Muscle layer of colon (tissue), 2 donors: ENCODE results near the gene SLC20A1.

ENCODE experiments used
- H3K27ac ChIP-seq: one replicate; pipeline ENCODE4 v1.7.0; 2013; ENCODE audit warnings: low read depth, mild to moderate bottlenecking, low read length, moderate library complexity
- H3K27me3 ChIP-seq, 2 donors: one replicate each; pipeline ENCODE4 v1.7.0; 2013; ENCODE audit warnings: low read length in 2 of 2, mild to moderate bottlenecking in 2 of 2; ENCODE audit not compliant: insufficient read depth in 2 of 2, control insufficient read depth in 1 of 2
- H3K36me3 ChIP-seq: one replicate; pipeline ENCODE4 v1.7.0; 2013; ENCODE audit warnings: mild to moderate bottlenecking, low read length; ENCODE audit not compliant: insufficient read depth
- H3K4me1 ChIP-seq: one replicate; pipeline ENCODE4 v1.7.0; 2013; ENCODE audit warnings: mild to moderate bottlenecking, low read length; ENCODE audit not compliant: insufficient read depth
- H3K4me3 ChIP-seq, 2 donors: one replicate each; pipeline ENCODE4 v1.7.0; 2013; ENCODE audit warnings: low read length in 2 of 2, low read depth in 1 of 2, mild to moderate bottlenecking in 1 of 2, moderate library complexity in 1 of 2
- H3K9ac ChIP-seq: one replicate; pipeline ENCODE4 v1.7.0; 2013; ENCODE audit warnings: low read length
- H3K9me3 ChIP-seq: one replicate; pipeline ENCODE4 v1.7.0; 2013; ENCODE audit warnings: mild to moderate bottlenecking, low read length
- donor health status: abdominal sarcoma.
- donor health status: Adenocarcinoma of cecum.

Gene SLC20A1

DNA sequence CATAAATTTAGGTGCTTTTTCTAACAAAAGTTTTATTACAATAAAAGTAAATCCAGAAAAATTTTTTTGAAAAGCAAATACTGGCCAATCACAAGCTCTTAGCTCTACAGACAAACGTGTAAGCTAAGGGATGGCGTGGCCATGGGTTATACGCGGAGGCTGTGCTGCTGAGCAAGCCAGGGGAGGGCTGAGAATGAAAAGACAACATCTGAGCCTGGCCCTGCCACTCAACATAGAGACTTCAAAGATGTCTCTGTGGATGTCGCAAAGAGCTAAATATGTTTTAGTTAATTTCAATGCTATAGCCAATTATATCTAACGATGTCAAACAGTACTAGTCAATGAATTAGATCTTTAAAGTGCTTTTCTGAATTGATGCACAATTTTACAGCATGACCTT lies 41.8 kb downstream of the SLC20A1 start:
- no peak overlapping the region for H3K9ac ChIP-seq
- no peaks in the 10 kb centered on the region for H3K4me1 ChIP-seq
- H3K9me3 ChIP-seq: no peaks in the 10 kb centered on the region
- no peak overlapping the region for H3K4me3 ChIP-seq
- H3K27me3 ChIP-seq: no peaks in the 10 kb centered on the region
- H3K36me3 ChIP-seq: no peaks in the 10 kb centered on the region
- no peak overlapping the region for H3K27ac ChIP-seq

DNA sequence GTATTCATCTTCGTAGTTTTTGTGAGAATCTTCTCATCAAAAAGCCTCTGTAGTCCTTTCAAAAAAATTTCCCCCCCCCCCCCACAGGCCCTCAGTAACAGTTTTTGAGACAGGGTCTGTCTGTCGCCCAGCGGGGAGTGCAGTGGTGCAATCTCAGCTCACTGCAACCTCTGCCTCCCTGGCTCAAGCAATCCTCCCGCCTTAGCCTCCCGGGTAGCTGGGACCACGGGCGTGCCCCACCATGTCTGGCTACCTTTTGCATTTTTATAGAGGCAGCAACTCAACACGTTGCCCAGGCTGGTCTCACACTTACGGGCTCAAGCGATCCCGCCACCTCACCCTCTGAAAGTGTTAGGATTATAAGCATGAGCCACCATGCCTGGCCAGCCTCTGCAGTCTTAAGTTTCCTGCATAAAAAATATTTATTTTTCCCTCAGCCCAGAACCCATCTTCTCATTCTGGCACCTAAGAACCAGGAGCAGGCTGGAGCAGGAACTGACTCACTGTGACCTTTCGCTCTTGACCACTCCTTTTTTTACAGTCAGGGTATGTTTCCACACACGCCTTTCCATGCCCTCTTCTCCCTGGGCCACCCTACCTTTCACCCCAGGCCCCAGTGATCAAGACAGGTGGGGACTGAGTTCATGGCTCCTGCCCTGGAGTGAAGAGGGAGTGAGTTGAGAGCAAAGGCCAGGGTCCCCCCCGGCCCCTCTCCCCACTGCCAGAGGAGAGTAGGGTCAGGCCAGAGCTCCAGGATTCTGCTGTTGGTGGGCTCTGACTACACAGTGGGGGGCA lies 42.5 kb downstream of the SLC20A1 start:
- no peak overlapping the region for H3K4me3 ChIP-seq
- H3K9me3 ChIP-seq: no peaks in the 10 kb centered on the region
- no peak overlapping the region for H3K27ac ChIP-seq
- H3K27me3 ChIP-seq: no peaks in the 10 kb centered on the region
- H3K9ac ChIP-seq: no peak overlapping the region
- no peaks in the 10 kb centered on the region for H3K36me3 ChIP-seq
- H3K4me1 ChIP-seq: no peaks in the 10 kb centered on the region

GRCh38 chr2:112690853-112691401 lies 45.2 kb downstream of the SLC20A1 start:
- no peaks in the 10 kb centered on the region for H3K4me1 ChIP-seq
- no peaks in the 10 kb centered on the region for H3K27me3 ChIP-seq
- H3K36me3 ChIP-seq: no peaks in the 10 kb centered on the region
- H3K4me3 ChIP-seq: no peak overlapping the region
- no peaks in the 10 kb centered on the region for H3K9me3 ChIP-seq
- no peak overlapping the region for H3K27ac ChIP-seq
- H3K9ac ChIP-seq: no peak overlapping the region

GRCh38 chr2:112691881-112692281 lies 46.1 kb downstream of the SLC20A1 start:
- Histone ChIP-seq H3K4me1 (no peaks in the 10 kb centered on the region), H3K36me3 (no peaks in the 10 kb centered on the region), H3K27ac (no peak overlapping the region), H3K4me3 (no peak overlapping the region), H3K9ac (no peak overlapping the region), H3K27me3 (no peaks in the 10 kb centered on the region), H3K9me3 (no peaks in the 10 kb centered on the region)

DNA sequence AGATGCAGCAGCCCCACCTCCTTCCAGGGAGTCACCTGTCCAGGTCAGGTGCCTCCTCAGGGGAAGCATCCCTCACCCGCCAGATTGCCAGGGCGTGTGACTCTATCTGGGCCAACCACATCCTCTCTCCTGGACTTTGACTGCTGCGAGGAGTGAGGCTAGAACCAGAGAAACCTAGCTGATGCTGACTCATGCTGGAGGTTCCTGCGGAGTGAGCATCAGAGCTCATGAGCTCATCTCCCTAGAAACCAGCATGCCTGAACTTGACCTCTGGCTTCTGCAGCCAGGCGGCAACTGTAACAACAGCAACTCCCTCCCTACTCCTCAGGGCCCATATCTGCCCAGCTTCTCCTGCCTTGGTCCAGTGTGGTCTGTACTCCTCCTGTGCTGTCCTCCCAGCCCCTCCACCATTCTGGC lies 46.8 kb downstream of the SLC20A1 start:
- Histone ChIP-seq H3K27ac (no peak overlapping the region), H3K36me3 (no peaks in the 10 kb centered on the region), H3K4me1 (no peaks in the 10 kb centered on the region), H3K4me3 (no peak overlapping the region), H3K27me3 (no peaks in the 10 kb centered on the region), H3K9me3 (no peaks in the 10 kb centered on the region), H3K9ac (no peak overlapping the region)

GRCh38 chr2:112692918-112693317 lies 47.2 kb downstream of the SLC20A1 start:
- H3K4me1 ChIP-seq: no peaks in the 10 kb centered on the region
- H3K36me3 ChIP-seq: no peaks in the 10 kb centered on the region
- H3K9ac ChIP-seq: no peak overlapping the region
- H3K27ac ChIP-seq: no peak overlapping the region
- no peak overlapping the region for H3K4me3 ChIP-seq
- H3K27me3 ChIP-seq: no peaks in the 10 kb centered on the region
- H3K9me3 ChIP-seq: no peaks in the 10 kb centered on the region

DNA sequence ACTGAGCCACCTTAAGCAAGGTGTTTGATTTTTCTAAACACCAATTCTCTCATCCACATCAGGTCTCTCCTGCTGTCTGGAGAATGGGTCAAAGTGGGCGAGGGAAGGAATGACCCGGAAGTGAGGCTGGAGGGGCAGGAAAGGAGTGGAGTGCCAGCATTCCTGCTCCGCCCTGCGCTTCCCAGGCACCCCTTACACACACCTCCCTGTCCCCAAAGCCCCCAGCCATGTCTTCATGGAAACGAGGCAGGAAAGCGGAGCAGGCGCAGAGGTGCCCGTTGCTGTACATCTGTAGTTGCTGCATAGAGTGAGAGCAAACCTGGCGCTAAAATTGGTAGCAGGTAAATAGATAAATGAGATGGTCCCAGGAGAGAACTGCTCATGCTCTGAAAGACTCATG lies 47.9 kb downstream of the SLC20A1 start:
- Histone ChIP-seq H3K27me3 (no peaks in the 10 kb centered on the region), H3K36me3 (no peaks in the 10 kb centered on the region), H3K27ac (no peak overlapping the region), H3K9me3 (no peaks in the 10 kb centered on the region), H3K4me3 (no peak overlapping the region), H3K4me1 (no peaks in the 10 kb centered on the region), H3K9ac (no peak overlapping the region)

DNA sequence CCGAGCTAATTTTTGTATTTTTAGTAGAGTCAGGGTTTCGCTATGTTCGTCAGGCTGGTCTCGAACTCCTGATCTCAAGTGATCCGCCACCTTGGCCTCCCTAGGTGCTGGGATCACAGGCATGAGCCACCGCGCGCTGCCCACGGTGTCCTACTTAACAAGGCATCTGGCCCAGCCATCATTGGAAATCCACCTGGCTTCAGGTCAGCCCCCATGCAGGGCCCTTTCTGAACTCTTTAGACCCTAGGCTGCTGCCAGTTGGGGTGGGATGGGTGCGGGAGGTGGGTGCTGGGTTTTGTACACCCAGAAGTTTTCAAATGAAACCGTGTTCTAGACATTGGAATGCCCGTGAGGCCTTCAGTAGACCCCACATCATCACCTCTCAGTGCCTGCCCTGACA lies 48.4 kb downstream of the SLC20A1 start:
- H3K27ac ChIP-seq: no peak overlapping the region
- no peaks in the 10 kb centered on the region for H3K27me3 ChIP-seq
- H3K4me1 ChIP-seq: no peaks in the 10 kb centered on the region
- no peak overlapping the region for H3K9ac ChIP-seq
- H3K9me3 ChIP-seq: no peaks in the 10 kb centered on the region
- H3K4me3 ChIP-seq: no peak overlapping the region
- no peaks in the 10 kb centered on the region for H3K36me3 ChIP-seq

DNA sequence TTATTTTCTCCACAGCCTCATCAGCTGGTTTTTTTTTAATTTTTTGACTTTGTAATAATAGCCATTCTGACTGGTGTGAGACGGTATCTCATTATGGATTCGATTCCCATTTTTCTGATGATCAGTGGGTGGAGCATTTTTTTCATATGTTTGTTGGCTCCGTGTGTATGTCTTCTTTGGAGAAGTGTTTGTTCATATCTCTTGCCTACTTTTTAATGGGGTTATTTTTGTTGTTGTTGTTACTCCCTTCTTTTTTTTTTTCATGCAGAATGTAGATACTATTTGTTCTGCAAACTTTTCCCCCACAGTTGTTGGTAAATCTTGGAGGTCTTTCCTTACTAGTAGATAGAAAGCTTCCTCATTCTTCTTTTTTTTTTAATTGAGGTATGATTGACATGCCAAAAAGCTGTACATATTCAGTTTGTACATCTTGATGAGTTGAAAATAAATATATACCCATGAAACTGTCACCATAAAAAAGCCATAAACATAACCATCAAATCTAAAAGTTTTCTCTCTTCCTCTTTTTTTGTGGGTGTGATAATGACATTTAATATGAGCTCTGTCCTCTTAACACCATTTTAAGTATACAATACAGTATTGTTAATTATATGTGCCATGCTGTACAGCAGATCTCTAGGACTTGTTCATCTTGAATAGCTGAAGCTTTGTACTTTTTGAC lies 53.2 kb downstream of the SLC20A1 start:
- Histone ChIP-seq H3K27ac (no peak overlapping the region), H3K36me3 (no peaks in the 10 kb centered on the region), H3K4me3 (no peak overlapping the region), H3K9me3 (no peaks in the 10 kb centered on the region), H3K4me1 (peaks cover 4% of the 10 kb centered on the region), H3K27me3 (no peaks in the 10 kb centered on the region), H3K9ac (no peak overlapping the region)

GRCh38 chr2:112699984-112700667 lies 54.4 kb downstream of the SLC20A1 start:
- Histone ChIP-seq H3K27me3 (no peaks in the 10 kb centered on the region), H3K9me3 (no peaks in the 10 kb centered on the region), H3K36me3 (no peaks in the 10 kb centered on the region), H3K4me1 (peaks cover 4% of the 10 kb centered on the region), H3K4me3 (no peak overlapping the region), H3K9ac (no peak overlapping the region), H3K27ac (no peak overlapping the region)

GRCh38 chr2:112701052-112701451 lies 55.3 kb downstream of the SLC20A1 start:
- Histone ChIP-seq H3K4me1 (peaks cover 4% of the 10 kb centered on the region), H3K36me3 (no peaks in the 10 kb centered on the region), H3K27me3 (no peaks in the 10 kb centered on the region), H3K27ac (no peak overlapping the region), H3K4me3 (no peak overlapping the region), H3K9me3 (no peaks in the 10 kb centered on the region), H3K9ac (no peak overlapping the region)
